ENCODE measurements around the gene MYOD1. TPM values are rescaled to one million over a fixed set of nuclear protein-coding genes. Genes with fewer than 3 reads are reported as not detected.

Gene MYOD1
- total and polyA plus RNA-seq, 2 of the 13 experiments (the other 11 are each of a cell fraction or from before 2014, with no cell fraction given): not detected

- no peak for TF ChIP-seq SRSF4 (IDR thresholded peaks at IDR 0.05; ENCODE audit: low read depth, low read length, poor library complexity, severe bottlenecking)
- peak; percentile 99 for TF ChIP-seq HDAC1 (CRISPR knock-in tag; IDR thresholded peaks at IDR 0.05)
- peak; percentile 75; the same call in 1 of the 2 replicates for TF ChIP-seq ZNF383 (CRISPR knock-in tag; IDR thresholded peaks at IDR 0.05; ENCODE audit: borderline replicate concordance)
- TF ChIP-seq BATF2 (CRISPR knock-in tag; IDR thresholded peaks at IDR 0.05): peak; percentile 50; the same call in 1 of the 2 replicates
- no peak for TF ChIP-seq ZNF124 (CRISPR knock-in tag; IDR thresholded peaks at IDR 0.05)
- TF ChIP-seq CBX2 (IDR thresholded peaks at IDR 0.05; ENCODE audit: low read depth, low read length): no peak
- TF ChIP-seq CBX2 (CRISPR knock-in tag; IDR thresholded peaks at IDR 0.05; ENCODE audit: low read depth): no peak
- TF ChIP-seq ATF5 (CRISPR knock-in tag; IDR thresholded peaks at IDR 0.05; ENCODE audit: low read depth): no peak; the same call in 1 of the 2 replicates
- TF ChIP-seq ZNF672 (CRISPR knock-in tag; IDR thresholded peaks at IDR 0.05): peak; percentile 72; the same call in 1 of the 2 replicates
- TF ChIP-seq BRF2 (CRISPR knock-in tag; IDR thresholded peaks at IDR 0.05): peak; percentile 92; the same call in 1 of the 2 replicates
- peak; percentile 61; the same call in 1 of the 2 replicates for TF ChIP-seq ZNF841 (CRISPR knock-in tag; IDR thresholded peaks at IDR 0.05; ENCODE audit: borderline replicate concordance)
- no peak for TF ChIP-seq PREB (CRISPR knock-in tag; IDR thresholded peaks at IDR 0.05)
- TF ChIP-seq NFE2 (CRISPR knock-in tag; IDR thresholded peaks at IDR 0.05): no peak
- peak; percentile 97 for TF ChIP-seq ZNF331 (CRISPR knock-in tag; IDR thresholded peaks at IDR 0.05)
- TF ChIP-seq ZNF296 (CRISPR knock-in tag; conservative IDR thresholded peaks at IDR 0.05): no peak
- peak; percentile 49; the same call in 1 of the 2 replicates for TF ChIP-seq DR1 (CRISPR knock-in tag; IDR thresholded peaks at IDR 0.05)
- no peak for TF ChIP-seq ZNF432 (CRISPR knock-in tag; IDR thresholded peaks at IDR 0.05; ENCODE audit: borderline replicate concordance)
- no peak for TF ChIP-seq SIN3B (IDR thresholded peaks at IDR 0.05; ENCODE audit: low read length)
- 0 out of 2 replicates have a peak, but pooled peaks have one; percentile 39 for TF ChIP-seq BRCA1 (CRISPR knock-in tag; IDR thresholded peaks at IDR 0.05)
- no peak for TF ChIP-seq CEBPZ (IDR thresholded peaks at IDR 0.05; ENCODE audit: low read length)
- no peak for TF ChIP-seq ZNF143 (CRISPR knock-in tag; IDR thresholded peaks at IDR 0.05)
- TF ChIP-seq ZBTB25 (CRISPR knock-in tag; IDR thresholded peaks at IDR 0.05): peak; percentile 81; the same call in 1 of the 2 replicates
- TF ChIP-seq PAWR (CRISPR knock-in tag; IDR thresholded peaks at IDR 0.05; ENCODE audit: borderline replicate concordance): no peak
These were observed 50.8 kb downstream of the MYOD1 start (continued) for GRCh38 chr11:17770048-17770652.
